ENCODE measurements around the gene ZNF444. TPM values are rescaled to one million over a fixed set of nuclear protein-coding genes. Genes with fewer than 3 reads are reported as not detected.

Gene ZNF444
- polyA plus RNA-seq, 1 donor (not counting 4 experiments of a cell fraction or from before 2014, with no cell fraction given) = 9.1 TPM

GRCh38 chr19:56142897-56143434 is 1.9 kb downstream of the ZNF444 start:
- no peak overlapping the region for H3K9ac ChIP-seq (ENCODE audit: control insufficient read depth, extremely low read depth, insufficient read depth, low read length)
- FAIRE-seq = no peak
- H3K4me3 ChIP-seq (ENCODE audit: control insufficient read depth in 2 of 3, extremely low read depth in 1 of 3, insufficient read depth in 2 of 3, low read depth in 1 of 3, low read length in 3 of 3) = no peak overlapping the region

GRCh38 chr19:56144376-56144775 is 3.3 kb downstream of the ZNF444 start:
- peaks cover 29% of the 10 kb centered on the region for H3K79me2 ChIP-seq (ENCODE audit: control insufficient read depth, insufficient read depth, low read length)
- dilution Hi-C loops (cut with MboI; ENCODE audit: extremely low pct_ligation_motif_present, low sequenced_read_pairs) = no loop called here
- DNase-seq (ENCODE audit: low read depth, low spot score) = no peak
- no peaks in the 10 kb centered on the region for H3K27me3 ChIP-seq (ENCODE audit: control insufficient read depth, extremely low read depth, insufficient read depth, low read length)
- no peak overlapping the region for H3K4me3 ChIP-seq (ENCODE audit: control insufficient read depth in 2 of 3, extremely low read depth in 1 of 3, insufficient read depth in 2 of 3, low read depth in 1 of 3, low read length in 3 of 3)
- H3K9me1 ChIP-seq (ENCODE audit: control insufficient read depth, extremely low read depth, insufficient read depth, low read length) = no peaks in the 10 kb centered on the region
- no peak for FAIRE-seq
- H3K9me3 ChIP-seq (ENCODE audit: control insufficient read depth, low read depth, low read length) = no peaks in the 10 kb centered on the region
- no peak overlapping the region for H3K27ac ChIP-seq (ENCODE audit: control insufficient read depth, insufficient read depth, low read length)
- H3K4me1 ChIP-seq (ENCODE audit: control insufficient read depth, extremely low read depth, insufficient read depth, low read length) = peaks cover 13% of the 10 kb centered on the region
- no peak for TF ChIP-seq EZH2 (IDR thresholded peaks at IDR 0.05; ENCODE audit: low read length)
- TF ChIP-seq, protein P1, sequence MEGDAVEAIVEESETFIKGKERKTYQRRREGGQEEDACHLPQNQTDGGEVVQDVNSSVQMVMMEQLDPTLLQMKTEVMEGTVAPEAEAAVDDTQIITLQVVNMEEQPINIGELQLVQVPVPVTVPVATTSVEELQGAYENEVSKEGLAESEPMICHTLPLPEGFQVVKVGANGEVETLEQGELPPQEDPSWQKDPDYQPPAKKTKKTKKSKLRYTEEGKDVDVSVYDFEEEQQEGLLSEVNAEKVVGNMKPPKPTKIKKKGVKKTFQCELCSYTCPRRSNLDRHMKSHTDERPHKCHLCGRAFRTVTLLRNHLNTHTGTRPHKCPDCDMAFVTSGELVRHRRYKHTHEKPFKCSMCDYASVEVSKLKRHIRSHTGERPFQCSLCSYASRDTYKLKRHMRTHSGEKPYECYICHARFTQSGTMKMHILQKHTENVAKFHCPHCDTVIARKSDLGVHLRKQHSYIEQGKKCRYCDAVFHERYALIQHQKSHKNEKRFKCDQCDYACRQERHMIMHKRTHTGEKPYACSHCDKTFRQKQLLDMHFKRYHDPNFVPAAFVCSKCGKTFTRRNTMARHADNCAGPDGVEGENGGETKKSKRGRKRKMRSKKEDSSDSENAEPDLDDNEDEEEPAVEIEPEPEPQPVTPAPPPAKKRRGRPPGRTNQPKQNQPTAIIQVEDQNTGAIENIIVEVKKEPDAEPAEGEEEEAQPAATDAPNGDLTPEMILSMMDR (optimal IDR thresholded peaks at IDR 0.05 in 1 of 3, IDR thresholded peaks at IDR 0.05 in 1 of 3, conservative IDR thresholded peaks at IDR 0.05 in 1 of 3; ENCODE audit: extremely low read depth in 1 of 3, insufficient read depth in 2 of 3, low read length in 3 of 3) = no peak
- H2AFZ ChIP-seq (ENCODE audit: control insufficient read depth, low read length) = no peak overlapping the region
- H3K9ac ChIP-seq (ENCODE audit: control insufficient read depth, extremely low read depth, insufficient read depth, low read length) = no peak overlapping the region
- no peak overlapping the region for H3K4me2 ChIP-seq (ENCODE audit: control insufficient read depth, extremely low read depth, insufficient read depth, low read depth, low read length)
- no peaks in the 10 kb centered on the region for H4K20me1 ChIP-seq (ENCODE audit: control insufficient read depth, extremely low read depth, insufficient read depth, low read length)
- H3K36me3 ChIP-seq (ENCODE audit: control insufficient read depth in 2 of 2, extremely low read depth in 1 of 2, insufficient read depth in 2 of 2, low read length in 2 of 2) = peaks cover 9 to 10% of the 10 kb centered on the region in 2 experiments

More at GRCh38 chr19:56142897-56143434, 1.9 kb downstream of the ZNF444 start:
- H2AFZ ChIP-seq (ENCODE audit: control insufficient read depth, low read length) = no peak overlapping the region
- no peak overlapping the region for H3K4me2 ChIP-seq (ENCODE audit: control insufficient read depth, extremely low read depth, insufficient read depth, low read depth, low read length)
- H3K9me1 ChIP-seq (ENCODE audit: control insufficient read depth, extremely low read depth, insufficient read depth, low read length) = no peaks in the 10 kb centered on the region
- no peak for DNase-seq (ENCODE audit: low read depth, low spot score)
- no peak for TF ChIP-seq EZH2 (IDR thresholded peaks at IDR 0.05; ENCODE audit: low read length)
- TF ChIP-seq, protein P1 (optimal IDR thresholded peaks at IDR 0.05 in 1 of 3, IDR thresholded peaks at IDR 0.05 in 1 of 3, conservative IDR thresholded peaks at IDR 0.05 in 1 of 3; ENCODE audit: extremely low read depth in 1 of 3, insufficient read depth in 2 of 3, low read length in 3 of 3) = no peak
- peaks cover 6 to 10% of the 10 kb centered on the region in 2 experiments for H3K36me3 ChIP-seq (ENCODE audit: control insufficient read depth in 2 of 2, extremely low read depth in 1 of 2, insufficient read depth in 2 of 2, low read length in 2 of 2)
- H3K27me3 ChIP-seq (ENCODE audit: control insufficient read depth, extremely low read depth, insufficient read depth, low read length) = no peaks in the 10 kb centered on the region
- H3K27ac ChIP-seq (ENCODE audit: control insufficient read depth, insufficient read depth, low read length) = no peak overlapping the region
- peaks cover 13% of the 10 kb centered on the region for H3K4me1 ChIP-seq (ENCODE audit: control insufficient read depth, extremely low read depth, insufficient read depth, low read length)
- peaks cover 29% of the 10 kb centered on the region for H3K79me2 ChIP-seq (ENCODE audit: control insufficient read depth, insufficient read depth, low read length)
- dilution Hi-C loops (cut with MboI; ENCODE audit: extremely low pct_ligation_motif_present, low sequenced_read_pairs) = no loop called here
- H4K20me1 ChIP-seq (ENCODE audit: control insufficient read depth, extremely low read depth, insufficient read depth, low read length) = no peaks in the 10 kb centered on the region
- H3K9me3 ChIP-seq (ENCODE audit: control insufficient read depth, low read depth, low read length) = no peaks in the 10 kb centered on the region

Data from keratinocyte (primary cell).